ENCODE measurements around the gene KRTAP4-7. TPM values are rescaled to one million over a fixed set of nuclear protein-coding genes. Genes with fewer than 3 reads are reported as not detected.

KRTAP4-7 gene
- total and polyA plus RNA-seq, 2 of the 4 experiments (the other 2 are of a cell fraction) = not detected

- DNase-seq = peak; percentile 68
These were observed 14.5 kb downstream of the KRTAP4-7 start for GRCh38 chr17:41098481-41098880.

More at GRCh38 chr17:41098481-41098880, 14.5 kb downstream of the KRTAP4-7 start:
- H4K8ac ChIP-seq (ENCODE audit: low read depth in 2 of 2, low read length in 2 of 2) = peak overlapping the region; percentile 32 to 53
- no peak overlapping the region for H2AK9ac ChIP-seq (replicated peaks; ENCODE audit: low read depth, low read length, poor library complexity)
- H3K56ac ChIP-seq (ENCODE audit: extremely low read depth, insufficient read depth, low read length) = no peak overlapping the region
- peak overlapping the region; percentile 0; the same call in 1 of the 2 replicates for H4K5ac ChIP-seq (ENCODE audit: low read depth, low read length)
- peaks cover 4% of the 10 kb centered on the region; the same call in 1 of the 2 replicates for H3K4me1 ChIP-seq (ENCODE audit: control insufficient read depth, insufficient read depth, low read length)
- dilution Hi-C loops (cut with HindIII; ENCODE audit: low sequenced_read_pairs, unreplicated experiment) (no loop called here), intact Hi-C loops (cut with micrococcal nuclease) (no loop called here), in situ Hi-C loops (cut with MboI; ENCODE audit: low sequenced_read_pairs) (no loop called here)
- 0 out of 2 replicates have a peak, but pooled peaks have one; percentile 13 for TF ChIP-seq BHLHE40 (IDR thresholded peaks at IDR 0.05; ENCODE audit: low read depth, low read length)
- TF ChIP-seq, protein P1, sequence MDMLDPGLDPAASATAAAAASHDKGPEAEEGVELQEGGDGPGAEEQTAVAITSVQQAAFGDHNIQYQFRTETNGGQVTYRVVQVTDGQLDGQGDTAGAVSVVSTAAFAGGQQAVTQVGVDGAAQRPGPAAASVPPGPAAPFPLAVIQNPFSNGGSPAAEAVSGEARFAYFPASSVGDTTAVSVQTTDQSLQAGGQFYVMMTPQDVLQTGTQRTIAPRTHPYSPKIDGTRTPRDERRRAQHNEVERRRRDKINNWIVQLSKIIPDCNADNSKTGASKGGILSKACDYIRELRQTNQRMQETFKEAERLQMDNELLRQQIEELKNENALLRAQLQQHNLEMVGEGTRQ (IDR thresholded peaks at IDR 0.05; ENCODE audit: low read depth, low read length) = no peak
- ChIA-PET CTCF (no interaction called here), POLR2A (ENCODE audit: unreplicated experiment) (no interaction called here)
- ATAC-seq (ENCODE audit: low read depth) = peak; percentile 59
- peak overlapping the region; percentile 68 for H4K91ac ChIP-seq (ENCODE audit: insufficient read depth, low read depth, low read length)
- no peaks in the 10 kb centered on the region for H4K20me1 ChIP-seq (ENCODE audit: insufficient read depth, low read length)
- no peak overlapping the region for H3K4me2 ChIP-seq (ENCODE audit: low read depth, low read length)
- no peak overlapping the region for H3K9ac ChIP-seq (ENCODE audit: low read depth, low read length)
- H3K23ac ChIP-seq (ENCODE audit: low read depth, low read length) = peak overlapping the region; percentile 79; the same call in 1 of the 2 replicates
- H3K27me3 ChIP-seq (ENCODE audit: control insufficient read depth, insufficient read depth, low read length) = no peaks in the 10 kb centered on the region
- H3K27ac ChIP-seq (ENCODE audit: insufficient read depth, low read length) = no peak overlapping the region
- peak overlapping the region; percentile 76; the same call in 1 of the 2 replicates for H3K18ac ChIP-seq (ENCODE audit: low read depth, low read length)
- H3K9me1 ChIP-seq (ENCODE audit: insufficient read depth, low read length) = peaks cover 6% of the 10 kb centered on the region
- BruUV-seq (replicated peaks) = no TSS peak
- peak overlapping the region; percentile 85 for H3K14ac ChIP-seq (replicated peaks; ENCODE audit: low read depth, low read length)
- H2AK5ac ChIP-seq (ENCODE audit: low read depth, low read length) = peak overlapping the region; percentile 86
- no CpG with 5 or more reads among the region's 6 CpGs for WGBS, 2 experiments (ENCODE audit: extremely low coverage in 2 of 2, insufficient read length in 1 of 2)
- no peaks in the 10 kb centered on the region for H3K9me3 ChIP-seq (ENCODE audit: control insufficient read depth, insufficient read depth, low read length)
- no peaks in the 10 kb centered on the region for H3K79me1 ChIP-seq (ENCODE audit: low read depth in 1 of 2, low read length in 2 of 2)
- peak overlapping the region; percentile 86 for H2BK120ac ChIP-seq (ENCODE audit: low read depth, low read length)
- H3K4me3 ChIP-seq (ENCODE audit: insufficient read depth, low read depth, low read length) = no peak overlapping the region
- H2AFZ ChIP-seq (replicated peaks; ENCODE audit: low read length, poor library complexity) = no peak overlapping the region
- no peaks in the 10 kb centered on the region for H3K36me3 ChIP-seq (ENCODE audit: control insufficient read depth, insufficient read depth, low read length)
- peak overlapping the region; percentile 95 for H2BK5ac ChIP-seq (ENCODE audit: low read depth, low read length, poor library complexity, severe bottlenecking)
- H2BK20ac ChIP-seq (ENCODE audit: low read depth, low read length) = peak overlapping the region; percentile 95
- 0 out of 3 replicates have a peak overlapping the region, but pooled peaks have one; percentile 18 for H2BK15ac ChIP-seq (ENCODE audit: low read depth, low read length)
- H3K4ac ChIP-seq (ENCODE audit: low read depth, low read length) = peak overlapping the region; percentile 94
